Suprapubic skin (tissue), 4 donors: ENCODE measurements around the gene VPS39. TPM values are rescaled to one million over a fixed set of nuclear protein-coding genes. Genes with fewer than 3 reads are reported as not detected.

ENCODE experiments used
- DNase-seq, 2 donors: peaks; one replicate each; pipeline ENCODE4 v3.0.0-alpha.2; 2019; ENCODE audit warnings: low spot score in 2 of 2
- H3K27ac ChIP-seq: fragments of 200-600 bp; sonication (generic); one replicate; pipeline ENCODE4 v1.5.1; 2019
- H3K27me3 ChIP-seq: fragments of 200-600 bp; sonication (generic); one replicate; pipeline ENCODE4 v1.5.1; 2019
- H3K36me3 ChIP-seq: fragments of 200-600 bp; sonication (generic); one replicate; pipeline ENCODE4 v1.5.1; 2019
- H3K4me1 ChIP-seq: fragments of 200-600 bp; sonication (generic); one replicate; pipeline ENCODE4 v1.5.1; 2019
- H3K4me3 ChIP-seq: fragments of 200-600 bp; sonication (generic); one replicate; pipeline ENCODE4 v1.5.1; 2019; ENCODE audit warnings: mild to moderate bottlenecking
- H3K9me3 ChIP-seq: fragments of 200-600 bp; sonication (generic); one replicate; pipeline ENCODE4 v1.5.1; 2019
- CTCF ChIP-seq, 2 donors: fragments of 200-600 bp in 1 of 2; fragments of 450-650 bp in 1 of 2; sonication (generic) in 1 of 2; IDR thresholded peaks; one replicate each; pipeline ENCODE4 v1.5.1; 2016 to 2019; ENCODE audit warnings: antibody characterized with exemption in 2 of 2, mild to moderate bottlenecking in 1 of 2, moderate library complexity in 1 of 2
- EP300 ChIP-seq: sonication (generic); formaldehyde crosslinking; IDR thresholded peaks from one replicate; pipeline ENCODE4 v1.6.1; 2017; ENCODE audit warnings: antibody characterized with exemption
- POLR2A ChIP-seq, 2 donors: fragments of 450-650 bp; IDR thresholded peaks; one replicate each; pipeline ENCODE4 v1.6.1; 2017; ENCODE audit warnings: antibody characterized with exemption in 2 of 2, mild to moderate bottlenecking in 2 of 2, moderate library complexity in 2 of 2
- POLR2AphosphoS5 ChIP-seq, 3 donors: sonication (generic); formaldehyde crosslinking; IDR thresholded peaks; one replicate each; pipeline ENCODE4 v1.6.1; 2017; ENCODE audit warnings: antibody characterized with exemption in 3 of 3
- WGBS: methylation state at CpG from one replicate; pipeline ENCODE4 v1.1.5; 2018; 5-methylcytosine and 5-hydroxymethylcytosine counted together
- total RNA-seq, 4 donors: library from RNA; depleted of rRNA; stranded (reverse); fragments of >200 nt; gene quantifications; one replicate each; pipeline ENCODE4 v1.1.0, GENCODE V29; 2016

Gene VPS39
- total RNA-seq, 4 donors from 2014 or later: 44.9 to 158 (median 74.4) TPM

- H3K27ac ChIP-seq: no peak overlapping the region
- H3K4me3 ChIP-seq: no peak overlapping the region
- peaks cover 8% of the 10 kb centered on the region for H3K4me1 ChIP-seq
- no peak for DNase-seq
- no peaks in the 10 kb centered on the region for H3K36me3 ChIP-seq
- H3K9me3 ChIP-seq: no peaks in the 10 kb centered on the region
- 82% methylated on average over 6 of the region's 6 CpGs for WGBS
- H3K27me3 ChIP-seq: no peaks in the 10 kb centered on the region
- no peak for TF ChIP-seq EP300
- TF ChIP-seq CTCF (IDR thresholded peaks at IDR 0.05): no peak
- TF ChIP-seq POLR2A (IDR thresholded peaks at IDR 0.05): no peak
- TF ChIP-seq POLR2AphosphoS5 (IDR thresholded peaks at IDR 0.05): no peak
These were observed 73.4 kb downstream of the VPS39 start for GRCh38 chr15:42134617-42135245.

GRCh38 chr15:42133886-42134502 is 74.1 kb downstream of the VPS39 start:
- H3K4me3 ChIP-seq: no peak overlapping the region
- peak in 1 of 2 donors; percentile 81 for DNase-seq
- peaks cover under 1% of the 10 kb centered on the region for H3K4me1 ChIP-seq
- 59% methylated on average over 11 of the region's 11 CpGs for WGBS
- H3K27me3 ChIP-seq: no peaks in the 10 kb centered on the region
- no peaks in the 10 kb centered on the region for H3K9me3 ChIP-seq
- H3K27ac ChIP-seq: no peak overlapping the region
- TF ChIP-seq POLR2A (IDR thresholded peaks at IDR 0.05): no peak
- TF ChIP-seq POLR2AphosphoS5 (IDR thresholded peaks at IDR 0.05): no peak
- TF ChIP-seq EP300: no peak
- peak; percentile 9 to 58 for TF ChIP-seq CTCF (IDR thresholded peaks at IDR 0.05)
- no peaks in the 10 kb centered on the region for H3K36me3 ChIP-seq

- peak in 1 of 2 donors; percentile 64 for DNase-seq
- H3K36me3 ChIP-seq: no peaks in the 10 kb centered on the region
- no peak overlapping the region for H3K27ac ChIP-seq
- TF ChIP-seq POLR2AphosphoS5 (IDR thresholded peaks at IDR 0.05) (no peak), EP300 (no peak)
- peaks cover 4% of the 10 kb centered on the region for H3K27me3 ChIP-seq
- WGBS: 89% methylated on average over 4 of the region's 4 CpGs
- H3K4me3 ChIP-seq: no peak overlapping the region
- no peaks in the 10 kb centered on the region for H3K4me1 ChIP-seq
- no peaks in the 10 kb centered on the region for H3K9me3 ChIP-seq
These were observed 74.7 kb downstream of the VPS39 start for GRCh38 chr15:42133356-42133755.

- WGBS: 68% methylated on average over 9 of the region's 9 CpGs
- Histone ChIP-seq H3K9me3 (no peaks in the 10 kb centered on the region), H3K27me3 (peaks cover 8% of the 10 kb centered on the region), H3K4me1 (no peaks in the 10 kb centered on the region), H3K27ac (no peak overlapping the region), H3K4me3 (no peak overlapping the region), H3K36me3 (no peaks in the 10 kb centered on the region)
- TF ChIP-seq POLR2AphosphoS5 (IDR thresholded peaks at IDR 0.05) (no peak), CTCF (IDR thresholded peaks at IDR 0.05) (no peak), POLR2A (IDR thresholded peaks at IDR 0.05) (no peak), EP300 (no peak)
- peak in 1 of 2 donors; percentile 48 for DNase-seq
These were observed 76.0 kb downstream of the VPS39 start for GRCh38 chr15:42131826-42132806.

GRCh38 chr15:42131006-42131405 is 77.1 kb downstream of the VPS39 start:
- Histone ChIP-seq H3K27me3 (peaks cover 8% of the 10 kb centered on the region), H3K9me3 (no peaks in the 10 kb centered on the region), H3K27ac (no peak overlapping the region), H3K4me1 (no peaks in the 10 kb centered on the region), H3K4me3 (no peak overlapping the region), H3K36me3 (no peaks in the 10 kb centered on the region)
- peak in 1 of 2 donors; percentile 56 for DNase-seq
- TF ChIP-seq POLR2AphosphoS5 (IDR thresholded peaks at IDR 0.05): no peak
- no peak for TF ChIP-seq EP300
- no peak for TF ChIP-seq POLR2A (IDR thresholded peaks at IDR 0.05)
- no peak for TF ChIP-seq CTCF (IDR thresholded peaks at IDR 0.05)
- 100% methylated on average over 1 of the region's 1 CpG for WGBS
